Measurements from ENCODE around the gene PTPRN2.

Gene PTPRN2

GRCh38 chr7:157977717-157978496, 609.7 kb downstream of the PTPRN2 start:
- no peak for DNase-seq

GRCh38 chr7:157977306-157977705, 610.3 kb downstream of the PTPRN2 start:
- DNase-seq = no peak

GRCh38 chr7:157976406-157976805, 611.2 kb downstream of the PTPRN2 start:
- no peak for DNase-seq

GRCh38 chr7:157975401-157976372, 611.9 kb downstream of the PTPRN2 start:
- no peak for DNase-seq

- DNase-seq = no peak
These were observed 612.9 kb downstream of the PTPRN2 start for GRCh38 chr7:157974678-157975230.

- no peak for DNase-seq
These were observed 613.5 kb downstream of the PTPRN2 start for GRCh38 chr7:157973971-157974677.

- DNase-seq = no peak
These were observed 614.7 kb downstream of the PTPRN2 start for GRCh38 chr7:157972914-157973313.

- no peak for DNase-seq
These were observed 616.1 kb downstream of the PTPRN2 start for GRCh38 chr7:157971501-157971900.

- no peak for DNase-seq
These were observed 616.9 kb downstream of the PTPRN2 start for GRCh38 chr7:157970744-157971143.

GRCh38 chr7:157969995-157970394, 617.6 kb downstream of the PTPRN2 start:
- no peak for DNase-seq

GRCh38 chr7:157966490-157966889, 621.1 kb downstream of the PTPRN2 start:
- DNase-seq = no peak

- DNase-seq = no peak
These were observed 623.1 kb downstream of the PTPRN2 start for GRCh38 chr7:157964521-157964920.

GRCh38 chr7:157964016-157964415, 623.6 kb downstream of the PTPRN2 start:
- no peak for DNase-seq

- no peak for DNase-seq
These were observed 624.1 kb downstream of the PTPRN2 start for GRCh38 chr7:157963526-157963925.

- DNase-seq = no peak
These were observed 624.9 kb downstream of the PTPRN2 start for GRCh38 chr7:157962458-157963306.

- no peak for DNase-seq
These were observed 625.7 kb downstream of the PTPRN2 start for GRCh38 chr7:157961731-157962457.

- DNase-seq = no peak
These were observed 632.1 kb downstream of the PTPRN2 start for GRCh38 chr7:157955348-157955999.

GRCh38 chr7:157954901-157955300, 632.7 kb downstream of the PTPRN2 start:
- no peak for DNase-seq

- DNase-seq = no peak
These were observed 634.6 kb downstream of the PTPRN2 start for GRCh38 chr7:157952841-157953645.
